Neuronal stem cell (in vitro differentiated cells): ENCODE data around the gene CERS5.

Experiments
- DNase-seq: peaks from one replicate; pipeline ENCODE4 v3.0.0-alpha.2; 2013; ENCODE audit warnings: low spot score
- H2AFZ ChIP-seq: one replicate; pipeline ENCODE4 v1.6.1; 2013; ENCODE audit warnings: mild to moderate bottlenecking, low read length, inconsistent platforms
- H2AK5ac ChIP-seq: 2 replicates; pipeline ENCODE4 v1.6.1; 2013; ENCODE audit warnings: low read depth, mild to moderate bottlenecking, inconsistent platforms, low read length, moderate library complexity, mixed read lengths
- H2BK120ac ChIP-seq: 2 replicates; pipeline ENCODE4 v1.6.1; 2013; ENCODE audit warnings: low read depth, mild to moderate bottlenecking, inconsistent platforms, low read length, moderate library complexity, mixed read lengths
- H2BK12ac ChIP-seq: one replicate; pipeline ENCODE4 v1.6.1; 2013; ENCODE audit warnings: low read length, inconsistent platforms
- H2BK15ac ChIP-seq: 2 replicates; pipeline ENCODE4 v1.6.1; 2013; ENCODE audit warnings: mild to moderate bottlenecking, low read length, inconsistent platforms, mixed read lengths
- H2BK5ac ChIP-seq: one replicate; pipeline ENCODE4 v1.6.1; 2013; ENCODE audit warnings: inconsistent platforms, mild to moderate bottlenecking, low read length, moderate library complexity
- H3K14ac ChIP-seq: one replicate; pipeline ENCODE4 v1.6.1; 2013; ENCODE audit warnings: low read length, inconsistent platforms
- H3K18ac ChIP-seq: 2 replicates; pipeline ENCODE4 v1.6.1; 2013; ENCODE audit warnings: low read length, inconsistent platforms
- H3K23ac ChIP-seq: 2 replicates; pipeline ENCODE4 v1.6.1; 2013; ENCODE audit warnings: low read depth, mild to moderate bottlenecking, mixed read lengths, low read length, inconsistent platforms; ENCODE audit not compliant: poor library complexity
- H3K27ac ChIP-seq: replicated peaks from 3 replicates; pipeline ENCODE4 v1.5.1; 2013; ENCODE audit warnings: low read length, inconsistent platforms
- H3K27me3 ChIP-seq, 3 experiments: 2 replicates each; pipeline ENCODE4 v1.6.1; 2013; ENCODE audit warnings: low read length in 3 of 3, mild to moderate bottlenecking in 2 of 3, inconsistent platforms in 1 of 3, low read depth in 1 of 3, mixed read lengths in 1 of 3, moderate library complexity in 1 of 3; ENCODE audit not compliant: control insufficient read depth in 3 of 3, insufficient read depth in 3 of 3
- H3K36me3 ChIP-seq, 2 donors: replicated peaks in 1 of 2; 2 replicates each; pipeline ENCODE4 v1.6.1; 2013; ENCODE audit warnings: low read length in 2 of 2; ENCODE audit not compliant: control insufficient read depth in 2 of 2, insufficient read depth in 2 of 2
- H3K4ac ChIP-seq: 2 replicates; pipeline ENCODE4 v1.6.1; 2013; ENCODE audit warnings: inconsistent platforms, mild to moderate bottlenecking, low read length, moderate library complexity
- H3K4me1 ChIP-seq, 2 donors: 1 replicate in 1 of 2; 2 replicates in 1 of 2; pipeline ENCODE4 v1.6.1; 2013; ENCODE audit warnings: low read length in 2 of 2, low read depth in 1 of 2; ENCODE audit not compliant: control insufficient read depth in 2 of 2, insufficient read depth in 1 of 2
- H3K4me2 ChIP-seq: one replicate; pipeline ENCODE4 v1.6.1; 2013; ENCODE audit warnings: mild to moderate bottlenecking, low read length, inconsistent platforms; ENCODE audit not compliant: insufficient read depth, poor library complexity, severe bottlenecking
- H3K4me3 ChIP-seq, 2 donors: 2 replicates each; pipeline ENCODE4 v1.5.1; 2013; ENCODE audit warnings: low read length in 2 of 2, mild to moderate bottlenecking in 2 of 2, inconsistent platforms in 1 of 2, moderate library complexity in 1 of 2
- H3K79me1 ChIP-seq: one replicate; pipeline ENCODE4 v1.6.1; 2013; ENCODE audit warnings: low read depth, mild to moderate bottlenecking, inconsistent platforms, low read length, moderate library complexity
- H3K9ac ChIP-seq: one replicate; pipeline ENCODE4 v1.6.1; 2013; ENCODE audit warnings: mild to moderate bottlenecking, low read depth, low read length, inconsistent platforms; ENCODE audit not compliant: poor library complexity
- H3K9me3 ChIP-seq, 2 donors: replicated peaks in 1 of 2; 2 replicates each; pipeline versions ENCODE3 to v1.6.1; 2013; ENCODE audit warnings: low read length in 2 of 2, mild to moderate bottlenecking in 2 of 2, inconsistent platforms in 1 of 2, low read depth in 1 of 2, mixed read lengths in 1 of 2, moderate library complexity in 1 of 2; ENCODE audit not compliant: control insufficient read depth in 2 of 2, insufficient read depth in 1 of 2
- H4K8ac ChIP-seq: one replicate; pipeline ENCODE4 v1.6.1; 2013; ENCODE audit warnings: low read depth, mild to moderate bottlenecking, inconsistent platforms, low read length, moderate library complexity
- H4K91ac ChIP-seq: one replicate; pipeline ENCODE4 v1.6.1; 2013; ENCODE audit warnings: low read length, low read depth, mild to moderate bottlenecking, inconsistent platforms; ENCODE audit not compliant: poor library complexity
- WGBS, 2 donors: extraction: QIAGEN DNeasy Blood & Tissue Kit; methylation state at CpG; one replicate each; pipeline ENCODE4 v1.1.7; 2013; ENCODE audit warnings: missing lambda C conversion rate in 2 of 2, mixed read lengths in 1 of 2; ENCODE audit not compliant: insufficient read length in 2 of 2, insufficient replicate concordance in 1 of 2; ENCODE audit errors: extremely low coverage in 2 of 2; 5-methylcytosine and 5-hydroxymethylcytosine counted together

CERS5 gene

DNA sequence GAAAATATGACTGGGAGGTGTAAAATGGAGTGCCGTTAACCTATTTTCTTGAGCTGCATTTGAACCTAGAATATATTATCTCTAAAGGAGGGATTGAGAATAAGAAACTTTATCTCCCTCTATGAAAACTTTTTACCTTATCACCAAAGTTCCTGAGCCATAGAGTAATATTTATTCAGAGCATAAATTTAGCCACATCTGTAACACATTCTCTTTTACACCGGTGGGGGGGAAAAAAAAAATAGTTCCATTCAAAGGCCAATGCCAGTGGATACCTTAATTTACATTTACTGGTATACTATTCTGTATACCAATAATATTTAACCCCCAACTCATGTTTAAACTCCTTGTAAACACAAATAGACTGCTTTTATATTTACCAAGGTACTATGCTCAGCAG, 21.7 kb downstream of the CERS5 start:
- H3K4me3 ChIP-seq = no peak overlapping the region
- no peak overlapping the region for H4K8ac ChIP-seq
- H3K4me2 ChIP-seq = no peak overlapping the region
- H3K23ac ChIP-seq = no peak overlapping the region
- no peak overlapping the region for H4K91ac ChIP-seq
- H2BK15ac ChIP-seq = no peak overlapping the region
- H2AK5ac ChIP-seq = no peak overlapping the region
- no peaks in the 10 kb centered on the region for H3K27me3 ChIP-seq
- no peak overlapping the region for H3K9ac ChIP-seq
- no peak for DNase-seq
- H3K79me1 ChIP-seq = peaks cover 2% of the 10 kb centered on the region
- H3K4ac ChIP-seq = no peak overlapping the region
- H3K36me3 ChIP-seq = peaks cover 2 to 68% of the 10 kb centered on the region in 2 donors
- no peak overlapping the region for H2BK120ac ChIP-seq
- H3K27ac ChIP-seq = no peak overlapping the region
- H3K18ac ChIP-seq = no peak overlapping the region
- WGBS, 2 donors = no CpG with 5 or more reads among the region's 2 CpGs
- no peaks in the 10 kb centered on the region for H3K9me3 ChIP-seq
- no peak overlapping the region for H2BK5ac ChIP-seq
- no peaks in the 10 kb centered on the region for H3K4me1 ChIP-seq
- no peak overlapping the region for H2BK12ac ChIP-seq
- no peak overlapping the region for H2AFZ ChIP-seq
- H3K14ac ChIP-seq = no peak overlapping the region

DNA sequence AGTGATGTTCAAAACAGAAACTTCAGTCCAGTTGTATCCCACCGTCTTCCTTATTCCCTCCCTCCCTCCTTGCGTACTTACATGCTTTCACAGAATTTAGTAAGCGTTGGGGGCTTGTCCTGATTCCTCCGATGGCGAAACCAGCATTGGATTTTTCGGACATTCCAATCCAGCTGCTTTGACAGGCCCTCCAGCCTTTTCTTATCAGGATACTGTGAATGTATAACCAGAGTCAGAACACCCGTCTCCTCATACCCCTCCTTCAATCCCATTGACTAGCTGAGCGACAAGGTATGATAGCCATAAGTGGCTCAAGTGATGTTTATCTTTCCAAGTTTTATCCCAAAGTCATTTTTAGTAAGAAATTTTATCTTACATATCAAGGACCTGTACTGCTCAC, 24.2 kb downstream of the CERS5 start:
- Histone ChIP-seq H3K36me3 (peaks cover 4 to 83% of the 10 kb centered on the region in 2 donors), H2BK5ac (no peak overlapping the region), H2AFZ (no peak overlapping the region), H2AK5ac (no peak overlapping the region), H2BK120ac (no peak overlapping the region), H3K27me3 (no peaks in the 10 kb centered on the region), H3K14ac (no peak overlapping the region), H4K8ac (no peak overlapping the region), H3K23ac (no peak overlapping the region), H3K18ac (no peak overlapping the region), H2BK12ac (no peak overlapping the region), H3K4me3 (no peak overlapping the region), H3K4ac (no peak overlapping the region), H3K9ac (no peak overlapping the region), H3K4me2 (no peak overlapping the region), H4K91ac (no peak overlapping the region), H2BK15ac (no peak overlapping the region), H3K27ac (no peak overlapping the region), H3K79me1 (peaks cover 3% of the 10 kb centered on the region), H3K4me1 (no peaks in the 10 kb centered on the region), H3K9me3 (no peaks in the 10 kb centered on the region)
- no CpG with 5 or more reads among the region's 8 CpGs for WGBS, 2 donors
- no peak for DNase-seq

DNA sequence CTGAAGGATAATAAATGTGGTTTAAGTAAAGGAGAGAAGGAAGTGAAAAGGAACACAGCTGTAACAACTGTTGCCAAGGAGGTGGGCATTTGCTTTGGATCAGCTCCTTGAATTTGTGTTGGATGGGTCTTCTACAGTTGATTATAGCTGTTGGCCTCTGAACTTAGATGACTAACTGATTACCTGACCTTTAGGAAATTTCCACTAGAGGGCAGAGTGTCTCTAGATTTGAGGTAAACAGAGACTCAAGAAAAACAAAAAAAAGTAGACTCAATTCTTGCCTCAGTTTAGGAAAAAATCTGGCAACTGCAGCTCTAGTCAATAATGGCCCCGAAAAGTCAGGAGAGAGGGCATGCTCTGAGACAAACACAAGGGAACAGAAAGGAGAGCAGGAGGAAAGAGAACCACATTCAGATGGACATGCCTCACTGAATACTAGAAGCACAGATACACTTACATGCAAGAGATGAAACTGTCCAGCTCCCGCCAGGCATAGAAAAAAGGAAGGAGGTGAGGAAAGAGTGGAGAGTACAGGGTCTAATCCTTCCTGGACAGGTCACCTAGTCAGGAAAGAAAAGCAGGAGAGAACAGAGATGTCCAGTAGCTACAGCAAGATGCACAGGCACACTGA, 34.5 kb downstream of the CERS5 start:
- no peaks in the 10 kb centered on the region for H3K4me1 ChIP-seq
- H3K79me1 ChIP-seq = no peaks in the 10 kb centered on the region
- H2AFZ ChIP-seq = no peak overlapping the region
- H2BK12ac ChIP-seq = no peak overlapping the region
- H3K9ac ChIP-seq = no peak overlapping the region
- H3K27me3 ChIP-seq = no peaks in the 10 kb centered on the region
- H3K23ac ChIP-seq = no peak overlapping the region
- no peaks in the 10 kb centered on the region for H3K9me3 ChIP-seq
- no peak overlapping the region for H3K4me2 ChIP-seq
- WGBS, 2 donors = no CpG with 5 or more reads among the region's 2 CpGs
- no peak overlapping the region for H3K27ac ChIP-seq
- H4K91ac ChIP-seq = no peak overlapping the region
- H3K36me3 ChIP-seq = peaks cover 41 to 96% of the 10 kb centered on the region in 2 donors
- no peak overlapping the region for H3K18ac ChIP-seq
- H2BK15ac ChIP-seq = no peak overlapping the region
- no peak overlapping the region for H4K8ac ChIP-seq
- H3K14ac ChIP-seq = no peak overlapping the region
- no peak overlapping the region for H2BK120ac ChIP-seq
- no peak overlapping the region for H3K4ac ChIP-seq
- H2BK5ac ChIP-seq = no peak overlapping the region
- DNase-seq = no peak
- H2AK5ac ChIP-seq = no peak overlapping the region
- H3K4me3 ChIP-seq = no peak overlapping the region

DNA sequence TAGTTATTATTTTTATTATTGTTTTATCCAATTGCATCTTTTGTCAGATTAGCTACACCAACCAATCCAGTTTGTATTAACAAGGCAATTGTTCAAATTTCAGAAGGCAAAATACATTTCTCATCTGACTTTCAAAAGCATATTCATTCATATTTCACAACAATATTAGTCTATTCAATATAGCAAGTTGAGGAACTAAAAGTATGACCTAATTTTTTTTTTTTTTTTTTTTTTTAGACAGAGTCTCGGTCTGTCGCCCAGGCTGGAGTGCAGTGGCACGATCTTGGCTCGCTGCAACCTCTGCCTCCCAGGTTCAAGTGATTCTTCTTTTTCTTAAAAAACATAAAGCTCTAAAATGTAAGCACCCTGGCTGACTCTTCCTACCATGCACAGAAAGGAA, 37.9 kb downstream of the CERS5 start:
- H2BK120ac ChIP-seq = no peak overlapping the region
- H3K27me3 ChIP-seq = no peaks in the 10 kb centered on the region
- H3K4me3 ChIP-seq = no peak overlapping the region
- H3K23ac ChIP-seq = no peak overlapping the region
- H3K36me3 ChIP-seq = peaks cover 31 to 76% of the 10 kb centered on the region in 2 donors
- H2BK12ac ChIP-seq = no peak overlapping the region
- H3K4me2 ChIP-seq = no peak overlapping the region
- no peak overlapping the region for H3K14ac ChIP-seq
- no peak overlapping the region for H2BK5ac ChIP-seq
- WGBS, 2 donors = no CpG with 5 or more reads among the region's 4 CpGs
- no peak overlapping the region for H3K27ac ChIP-seq
- H2AFZ ChIP-seq = no peak overlapping the region
- no peak for DNase-seq
- no peak overlapping the region for H3K4ac ChIP-seq
- H3K18ac ChIP-seq = no peak overlapping the region
- no peak overlapping the region for H3K9ac ChIP-seq
- H3K79me1 ChIP-seq = no peaks in the 10 kb centered on the region
- H4K91ac ChIP-seq = no peak overlapping the region
- no peaks in the 10 kb centered on the region for H3K9me3 ChIP-seq
- no peaks in the 10 kb centered on the region for H3K4me1 ChIP-seq
- no peak overlapping the region for H2AK5ac ChIP-seq
- H4K8ac ChIP-seq = no peak overlapping the region
- H2BK15ac ChIP-seq = no peak overlapping the region
